IMR-90 (cell line): ENCODE data around the gene TTC28. TPM values are rescaled to one million over a fixed set of nuclear protein-coding genes. Genes with fewer than 3 reads are reported as not detected.

Source experiments
- ATAC-seq: fragments of 200-7000 bp; cut with Tn5 transposase; 2 replicates; pipeline ENCODE4 v1.9.1; 2020; ENCODE audit warnings: low read depth, mild to moderate bottlenecking, moderate library complexity
- BruUV-seq: library from RNA; stranded (reverse); fragments of 400-500 nt; replicated peaks from 2 replicates; lab custom pipeline; 2021; lab: Mats Ljungman, UMichigan
- CTCF ChIA-PET: fragments of 300-600 bp; formaldehyde crosslinking; extraction: SDS; loops from one replicate; lab custom pipeline; 2021; ENCODE audit warnings: antibody characterized with exemption; lab: Yijun Ruan, JAX
- POLR2A ChIA-PET: fragments of 300-600 bp; sonication (Branson Sonifier 250); formaldehyde crosslinking; loops from one replicate; lab custom pipeline; 2022; ENCODE audit warnings: antibody characterized with exemption; ENCODE audit not compliant: unreplicated experiment; lab: Charles Lee
- DNase-seq: peaks from one replicate; pipeline ENCODE4 v3.0.0; 2013
- H2AFZ ChIP-seq: replicated peaks from 2 replicates; pipeline ENCODE3; 2013; ENCODE audit warnings: low read length, mild to moderate bottlenecking; ENCODE audit not compliant: poor library complexity
- H2AK5ac ChIP-seq: 2 replicates; pipeline ENCODE4 v1.6.1; 2013; ENCODE audit warnings: low read depth, low read length, inconsistent platforms
- H2AK9ac ChIP-seq: replicated peaks from 2 replicates; pipeline ENCODE3; 2013; ENCODE audit warnings: mild to moderate bottlenecking, low read depth, low read length, moderate library complexity; ENCODE audit not compliant: poor library complexity
- H2BK120ac ChIP-seq: 2 replicates; pipeline ENCODE4 v1.6.1; 2013; ENCODE audit warnings: low read depth, low read length, inconsistent platforms
- H2BK15ac ChIP-seq: 3 replicates; pipeline ENCODE4 v1.6.1; 2013; ENCODE audit warnings: low read depth, low read length, inconsistent platforms
- H2BK20ac ChIP-seq: 2 replicates; pipeline ENCODE4 v1.6.1; 2013; ENCODE audit warnings: low read depth, mild to moderate bottlenecking, inconsistent platforms, low read length, moderate library complexity
- H2BK5ac ChIP-seq: 2 replicates; pipeline ENCODE4 v1.6.1; 2013; ENCODE audit warnings: mild to moderate bottlenecking, low read depth, low read length, inconsistent platforms; ENCODE audit not compliant: poor library complexity, severe bottlenecking
- H3K14ac ChIP-seq: replicated peaks from 2 replicates; pipeline ENCODE4 v1.6.1; 2013; ENCODE audit warnings: low read depth, low read length, inconsistent platforms
- H3K18ac ChIP-seq: 2 replicates; pipeline ENCODE4 v1.6.1; 2013; ENCODE audit warnings: low read depth, low read length, control low read depth
- H3K23ac ChIP-seq: 2 replicates; pipeline ENCODE4 v1.6.1; 2013; ENCODE audit warnings: low read depth, low read length, inconsistent platforms
- H3K27ac ChIP-seq: 2 replicates; pipeline ENCODE4 v1.5.1; 2013; ENCODE audit warnings: mild to moderate bottlenecking, control low read depth, low read length; ENCODE audit not compliant: insufficient read depth
- H3K27me3 ChIP-seq: 2 replicates; pipeline ENCODE4 v1.6.1; 2013; ENCODE audit warnings: low read length; ENCODE audit not compliant: control insufficient read depth, insufficient read depth
- H3K36me3 ChIP-seq: 2 replicates; pipeline ENCODE4 v1.6.1; 2013; ENCODE audit warnings: low read length, mixed read lengths; ENCODE audit not compliant: control insufficient read depth, insufficient read depth
- H3K4ac ChIP-seq: 2 replicates; pipeline ENCODE4 v1.6.1; 2013; ENCODE audit warnings: low read depth, low read length, inconsistent platforms
- H3K4me1 ChIP-seq: 2 replicates; pipeline ENCODE4 v1.6.1; 2013; ENCODE audit warnings: low read length, mixed read lengths; ENCODE audit not compliant: control insufficient read depth, insufficient read depth
- H3K4me2 ChIP-seq: 2 replicates; pipeline ENCODE4 v1.6.1; 2013; ENCODE audit warnings: low read depth, mild to moderate bottlenecking, control low read depth, low read length, moderate library complexity
- H3K4me3 ChIP-seq: 2 replicates; pipeline ENCODE4 v1.5.1; 2013; ENCODE audit warnings: low read depth, mild to moderate bottlenecking, control low read depth, low read length, moderate library complexity; ENCODE audit not compliant: insufficient read depth
- H3K56ac ChIP-seq: 2 replicates; pipeline ENCODE4 v1.6.1; 2013; ENCODE audit warnings: low read length, inconsistent platforms; ENCODE audit not compliant: insufficient read depth; ENCODE audit errors: extremely low read depth
- H3K79me1 ChIP-seq, 2 experiments: 2 replicates each; pipeline ENCODE4 v1.6.1; 2013; ENCODE audit warnings: low read length in 2 of 2, inconsistent platforms in 1 of 2, low read depth in 1 of 2
- H3K9ac ChIP-seq: 2 replicates; pipeline ENCODE4 v1.6.1; 2013; ENCODE audit warnings: low read depth, low read length, control low read depth
- H3K9me1 ChIP-seq: 2 replicates; pipeline ENCODE4 v1.6.1; 2013; ENCODE audit warnings: low read length, inconsistent platforms; ENCODE audit not compliant: insufficient read depth
- H3K9me3 ChIP-seq: 2 replicates; pipeline ENCODE4 v1.6.1; 2013; ENCODE audit warnings: low read length; ENCODE audit not compliant: control insufficient read depth, insufficient read depth
- H4K20me1 ChIP-seq: 2 replicates; pipeline ENCODE4 v1.6.1; 2013; ENCODE audit warnings: low read length, inconsistent platforms; ENCODE audit not compliant: insufficient read depth
- H4K5ac ChIP-seq: 2 replicates; pipeline ENCODE4 v1.6.1; 2013; ENCODE audit warnings: mild to moderate bottlenecking, low read depth, low read length, control low read depth
- H4K8ac ChIP-seq, 2 experiments: 2 replicates each; pipeline ENCODE4 v1.6.1; 2013; ENCODE audit warnings: low read depth in 2 of 2, low read length in 2 of 2, control low read depth in 1 of 2, inconsistent platforms in 1 of 2
- H4K91ac ChIP-seq: 2 replicates; pipeline ENCODE4 v1.6.1; 2013; ENCODE audit warnings: low read depth, low read length, inconsistent platforms; ENCODE audit not compliant: insufficient read depth
- CEBPB ChIP-seq: IDR thresholded peaks from 2 replicates; pipeline ENCODE4 v1.6.1; 2012; ENCODE audit warnings: low read depth, low read length, improper control_type of control experiment
- FOS ChIP-seq: fragments of 150-350 bp; IDR thresholded peaks from 2 replicates; pipeline ENCODE4 v1.6.1; 2016; ENCODE audit warnings: low read depth, low read length
- MAFK ChIP-seq: IDR thresholded peaks from 2 replicates; pipeline ENCODE4 v1.6.1; 2012; ENCODE audit warnings: low read depth, low read length, improper control_type of control experiment
- MAZ ChIP-seq: IDR thresholded peaks from 2 replicates; pipeline ENCODE4 v1.6.1; 2012; ENCODE audit warnings: low read depth, mild to moderate bottlenecking, low read length, improper control_type of control experiment, moderate library complexity, borderline replicate concordance
- MXI1 ChIP-seq: IDR thresholded peaks from 2 replicates; pipeline ENCODE4 v1.6.1; 2012; ENCODE audit warnings: low read depth, mild to moderate bottlenecking, low read length, moderate library complexity, borderline replicate concordance
- POLR2A ChIP-seq: IDR thresholded peaks from 2 replicates; pipeline ENCODE4 v1.6.1; 2012; ENCODE audit warnings: mild to moderate bottlenecking, low read depth, low read length
- RAD21 ChIP-seq: IDR thresholded peaks from 2 replicates; pipeline ENCODE4 v1.6.1; 2012; ENCODE audit warnings: low read length, improper control_type of control experiment
- RCOR1 ChIP-seq: IDR thresholded peaks from 2 replicates; pipeline ENCODE4 v1.6.1; 2012; ENCODE audit warnings: mild to moderate bottlenecking, low read length, improper control_type of control experiment; ENCODE audit not compliant: insufficient replicate concordance
- SMC3 ChIP-seq: fragments of 150-350 bp; IDR thresholded peaks from 2 replicates; pipeline ENCODE4 v1.6.1; 2016; ENCODE audit warnings: low read depth, mild to moderate bottlenecking, antibody characterized with exemption, low read length, moderate library complexity
- WGBS, 2 experiments: methylation state at CpG; one replicate each; pipeline versions ENCODE4 v1.1.5 to v1.1.7; 2013; ENCODE audit warnings: missing lambda C conversion rate in 2 of 2; ENCODE audit not compliant: insufficient read length in 1 of 2; ENCODE audit errors: extremely low coverage in 2 of 2; 5-methylcytosine and 5-hydroxymethylcytosine counted together
- dilution Hi-C: fragments of 300-500 bp; cut with HindIII; formaldehyde crosslinking; loops from one replicate; pipeline ENCODE4 v1.14.3; 2018; ENCODE audit warnings: low sequenced_read_pairs; ENCODE audit not compliant: unreplicated experiment
- in situ Hi-C: fragments of 300-500 bp; cut with MboI; formaldehyde crosslinking; loops from 3 replicates; pipeline ENCODE4 v1.14.3; 2019; ENCODE audit warnings: low sequenced_read_pairs, inconsistent platforms, mixed read lengths
- intact Hi-C: fragments of 100-400 bp; cut with micrococcal nuclease; formaldehyde crosslinking; loops from 2 replicates; pipeline ENCODE4 v1.10.0; 2022
- polyA plus RNA-seq, 3 experiments: library from polyadenylated mRNA; depleted of rRNA; stranded (reverse); fragments of >200 nt; gene quantifications; 2 replicates each; pipeline ENCODE4 v1.2.3, GENCODE V29; 2012; ENCODE audit warnings: low replicate concordance in 1 of 3
- total RNA-seq: library from RNA; depleted of rRNA; stranded (reverse); fragments of >200 nt; gene quantifications from 2 replicates; pipeline ENCODE4 v1.2.3, GENCODE V29; 2012
- TF ChIP-seq, protein P1 (sequence below): fragments of 150-350 bp; IDR thresholded peaks from 2 replicates; pipeline ENCODE4 v1.6.1; 2016; ENCODE audit warnings: low read depth, mild to moderate bottlenecking, low read length, moderate library complexity, borderline replicate concordance
- TF ChIP-seq, protein P2 (sequence below): fragments of 150-350 bp; IDR thresholded peaks from 2 replicates; pipeline ENCODE4 v1.6.1; 2017; ENCODE audit warnings: mild to moderate bottlenecking, antibody characterized with exemption, low read length, low read depth
- TF ChIP-seq, protein P3 (sequence below): conservative IDR thresholded peaks from 2 replicates; pipeline ENCODE4 v1.5.1; 2012; ENCODE audit warnings: mild to moderate bottlenecking, low read depth, low read length, improper control_type of control experiment

The TTC28 gene
- total and polyA plus RNA-seq, 2 of the 4 experiments (the other 2 are of a cell fraction): 5.6 to 13.3 TPM

- Histone ChIP-seq H3K14ac (no peak overlapping the region), H2AFZ (no peak overlapping the region), H3K23ac (no peak overlapping the region), H4K8ac (no peak overlapping the region), H2AK9ac (no peak overlapping the region), H3K79me1 (no peaks in the 10 kb centered on the region; a peak in 1 of 4 replicates), H3K4me2 (no peak overlapping the region), H3K56ac (no peak overlapping the region), H3K18ac (no peak overlapping the region), H4K91ac (no peak overlapping the region), H2BK5ac (no peak overlapping the region), H4K5ac (no peak overlapping the region), H3K36me3 (no peaks in the 10 kb centered on the region), H3K4me1 (peaks cover 5% of the 10 kb centered on the region; the same call in 1 of the 2 replicates), H3K9ac (no peak overlapping the region), H3K27me3 (no peaks in the 10 kb centered on the region), H2BK120ac (no peak overlapping the region), H2BK15ac (no peak overlapping the region), H3K27ac (no peak overlapping the region), H2BK20ac (no peak overlapping the region), H3K9me1 (no peaks in the 10 kb centered on the region), H3K4me3 (no peak overlapping the region), H3K4ac (no peak overlapping the region), H3K9me3 (no peaks in the 10 kb centered on the region), H4K20me1 (no peaks in the 10 kb centered on the region), H2AK5ac (no peak overlapping the region)
- POLR2A ChIA-PET: no interaction called here
- no CpG with 5 or more reads among the region's 1 CpG for WGBS, 2 experiments
- ATAC-seq: no peak
- CTCF ChIA-PET: interaction anchor here (1.2 kb wide), 1 partner anchor 49 kb away, joined by 3 read pairs; no protein-coding TSS in a partner anchor
- intact Hi-C loops (no loop called here), dilution Hi-C loops (no loop called here), in situ Hi-C loops (no loop called here)
- DNase-seq: no peak
- no peak for TF ChIP-seq RAD21
- TF ChIP-seq, protein P1, sequence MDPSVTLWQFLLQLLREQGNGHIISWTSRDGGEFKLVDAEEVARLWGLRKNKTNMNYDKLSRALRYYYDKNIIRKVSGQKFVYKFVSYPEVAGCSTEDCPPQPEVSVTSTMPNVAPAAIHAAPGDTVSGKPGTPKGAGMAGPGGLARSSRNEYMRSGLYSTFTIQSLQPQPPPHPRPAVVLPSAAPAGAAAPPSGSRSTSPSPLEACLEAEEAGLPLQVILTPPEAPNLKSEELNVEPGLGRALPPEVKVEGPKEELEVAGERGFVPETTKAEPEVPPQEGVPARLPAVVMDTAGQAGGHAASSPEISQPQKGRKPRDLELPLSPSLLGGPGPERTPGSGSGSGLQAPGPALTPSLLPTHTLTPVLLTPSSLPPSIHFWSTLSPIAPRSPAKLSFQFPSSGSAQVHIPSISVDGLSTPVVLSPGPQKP: no peak
- TF ChIP-seq, protein P2, sequence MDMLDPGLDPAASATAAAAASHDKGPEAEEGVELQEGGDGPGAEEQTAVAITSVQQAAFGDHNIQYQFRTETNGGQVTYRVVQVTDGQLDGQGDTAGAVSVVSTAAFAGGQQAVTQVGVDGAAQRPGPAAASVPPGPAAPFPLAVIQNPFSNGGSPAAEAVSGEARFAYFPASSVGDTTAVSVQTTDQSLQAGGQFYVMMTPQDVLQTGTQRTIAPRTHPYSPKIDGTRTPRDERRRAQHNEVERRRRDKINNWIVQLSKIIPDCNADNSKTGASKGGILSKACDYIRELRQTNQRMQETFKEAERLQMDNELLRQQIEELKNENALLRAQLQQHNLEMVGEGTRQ: no peak
- TF ChIP-seq FOS: no peak
- TF ChIP-seq MXI1: no peak
- no peak for TF ChIP-seq MAFK
- TF ChIP-seq CEBPB: no peak
- no peak for TF ChIP-seq SMC3
- no peak for TF ChIP-seq POLR2A
- TF ChIP-seq, protein P3, sequence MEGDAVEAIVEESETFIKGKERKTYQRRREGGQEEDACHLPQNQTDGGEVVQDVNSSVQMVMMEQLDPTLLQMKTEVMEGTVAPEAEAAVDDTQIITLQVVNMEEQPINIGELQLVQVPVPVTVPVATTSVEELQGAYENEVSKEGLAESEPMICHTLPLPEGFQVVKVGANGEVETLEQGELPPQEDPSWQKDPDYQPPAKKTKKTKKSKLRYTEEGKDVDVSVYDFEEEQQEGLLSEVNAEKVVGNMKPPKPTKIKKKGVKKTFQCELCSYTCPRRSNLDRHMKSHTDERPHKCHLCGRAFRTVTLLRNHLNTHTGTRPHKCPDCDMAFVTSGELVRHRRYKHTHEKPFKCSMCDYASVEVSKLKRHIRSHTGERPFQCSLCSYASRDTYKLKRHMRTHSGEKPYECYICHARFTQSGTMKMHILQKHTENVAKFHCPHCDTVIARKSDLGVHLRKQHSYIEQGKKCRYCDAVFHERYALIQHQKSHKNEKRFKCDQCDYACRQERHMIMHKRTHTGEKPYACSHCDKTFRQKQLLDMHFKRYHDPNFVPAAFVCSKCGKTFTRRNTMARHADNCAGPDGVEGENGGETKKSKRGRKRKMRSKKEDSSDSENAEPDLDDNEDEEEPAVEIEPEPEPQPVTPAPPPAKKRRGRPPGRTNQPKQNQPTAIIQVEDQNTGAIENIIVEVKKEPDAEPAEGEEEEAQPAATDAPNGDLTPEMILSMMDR: no peak
- TF ChIP-seq RCOR1: no peak
- TF ChIP-seq MAZ: no peak
- BruUV-seq: no TSS peak
Observed at GRCh38 chr22:28123989-28124766, 555.5 kb downstream of the TTC28 start.
